ENCODE data around the gene METTL3. TPM values are rescaled to one million over a fixed set of nuclear protein-coding genes. Genes with fewer than 3 reads are reported as not detected.

METTL3 gene
- total and polyA plus RNA-seq, 2 donors (not counting 3 experiments of a cell fraction or from before 2014, with no cell fraction given), result 65.0 to 85.3 TPM

- dilution Hi-C loops (cut with MboI; ENCODE audit: extremely low pct_ligation_motif_present, low sequenced_read_pairs) (no loop called here), intact Hi-C loops (cut with micrococcal nuclease) (no loop called here)
- ChIA-PET POLR2A (no interaction called here), CTCF (interaction anchor here (2.3 kb wide), 1 partner anchor 9 kb away, joined by 10 read pairs; the partner anchor contains the start of genes RAB2B and TOX4)
- H3K9me1 ChIP-seq (replicated peaks; ENCODE audit: control insufficient read depth, extremely low read depth, insufficient read depth, low read length), result no peaks in the 10 kb centered on the region
- H3K27ac ChIP-seq (ENCODE audit: insufficient read depth, low read depth, low read length), result no peak overlapping the region
- H3K4me3 ChIP-seq (replicated peaks in 1 of 3; ENCODE audit: insufficient read depth in 1 of 3, low read depth in 1 of 3, low read length in 3 of 3), result no peak overlapping the region
- BruUV-seq (replicated peaks), result no TSS peak
- DNase-seq (ENCODE audit: low read depth, low spot score) (no peak), FAIRE-seq (no peak)
- no peak for TF ChIP-seq JUN (IDR thresholded peaks at IDR 0.05; ENCODE audit: borderline replicate concordance, insufficient read depth, insufficient read length, low read depth)
- TF ChIP-seq EZH2 (IDR thresholded peaks at IDR 0.05; ENCODE audit: borderline replicate concordance, low read depth, low read length, severe bottlenecking), result no peak
- no peak for TF ChIP-seq CTCF (IDR thresholded peaks at IDR 0.05; ENCODE audit: extremely low read depth in 1 of 2, insufficient read depth in 1 of 2, low read depth in 1 of 2, low read length in 2 of 2)
- TF ChIP-seq POLR2A (IDR thresholded peaks at IDR 0.05; ENCODE audit: low read depth, low read length), result no peak
- no peak for TF ChIP-seq FOS (IDR thresholded peaks at IDR 0.05; ENCODE audit: borderline replicate concordance, insufficient read depth, low read length)
- no peak for TF ChIP-seq POLR2AphosphoS5 (IDR thresholded peaks at IDR 0.05; ENCODE audit: insufficient read depth, low read depth, low read length)
- TF ChIP-seq GATA2 (IDR thresholded peaks at IDR 0.05; ENCODE audit: insufficient read depth, insufficient read length, low read depth, low read length), result no peak
- no peak for TF ChIP-seq MYC (IDR thresholded peaks at IDR 0.05; ENCODE audit: low read depth, low read length)
- TF ChIP-seq MAX (IDR thresholded peaks at IDR 0.05; ENCODE audit: insufficient read depth, insufficient read length), result no peak
- no peak overlapping the region for H3K4me2 ChIP-seq (ENCODE audit: insufficient read depth, low read length)
- no peak overlapping the region for H2AFZ ChIP-seq (ENCODE audit: low read depth, low read length)
- H3K9ac ChIP-seq (replicated peaks; ENCODE audit: extremely low read depth, insufficient read depth, low read length), result no peak overlapping the region
- no peaks in the 10 kb centered on the region for H3K9me3 ChIP-seq (replicated peaks; ENCODE audit: control insufficient read depth, insufficient read depth, low read length)
- no peaks in the 10 kb centered on the region for H4K20me1 ChIP-seq (replicated peaks; ENCODE audit: control insufficient read depth, extremely low read depth, insufficient read depth, low read length)
- H3K79me2 ChIP-seq (ENCODE audit: control insufficient read depth, insufficient read depth, low read length), result peaks cover 5% of the 10 kb centered on the region
- no peaks in the 10 kb centered on the region for H3K27me3 ChIP-seq (ENCODE audit: control insufficient read depth in 2 of 2, insufficient read depth in 2 of 2, low read length in 2 of 2)
- H3K4me1 ChIP-seq (ENCODE audit: control insufficient read depth, extremely low read depth, insufficient read depth, low read length), result no peaks in the 10 kb centered on the region
- H3K36me3 ChIP-seq (ENCODE audit: control insufficient read depth in 2 of 2, extremely low read depth in 1 of 2, insufficient read depth in 2 of 2, low read length in 2 of 2), result peaks cover 10 to 14% of the 10 kb centered on the region in 2 experiments
Measured at GRCh38 chr14:21486640-21487087, 24.5 kb downstream of the METTL3 start.

Data from endothelial cell of umbilical vein (primary cell).